HG03108 (cell line): ENCODE results near the gene USP30.
A peak's percentile ranks its signal among the peaks of the same experiment; 100 is the strongest.
"Not testable (repeated sequence)": the region's sequence is repeated elsewhere in the genome, so short reads cannot be mapped to it uniquely, and the experiment has no call there.

ENCODE experiments used
- ATAC-seq: cut with Tn5 transposase; IDR thresholded peaks from one replicate; pipeline ENCODE4 v1.9.1; 2021; ENCODE audit warnings: moderate library complexity; ENCODE audit not compliant: unreplicated experiment

The USP30 gene

DNA sequence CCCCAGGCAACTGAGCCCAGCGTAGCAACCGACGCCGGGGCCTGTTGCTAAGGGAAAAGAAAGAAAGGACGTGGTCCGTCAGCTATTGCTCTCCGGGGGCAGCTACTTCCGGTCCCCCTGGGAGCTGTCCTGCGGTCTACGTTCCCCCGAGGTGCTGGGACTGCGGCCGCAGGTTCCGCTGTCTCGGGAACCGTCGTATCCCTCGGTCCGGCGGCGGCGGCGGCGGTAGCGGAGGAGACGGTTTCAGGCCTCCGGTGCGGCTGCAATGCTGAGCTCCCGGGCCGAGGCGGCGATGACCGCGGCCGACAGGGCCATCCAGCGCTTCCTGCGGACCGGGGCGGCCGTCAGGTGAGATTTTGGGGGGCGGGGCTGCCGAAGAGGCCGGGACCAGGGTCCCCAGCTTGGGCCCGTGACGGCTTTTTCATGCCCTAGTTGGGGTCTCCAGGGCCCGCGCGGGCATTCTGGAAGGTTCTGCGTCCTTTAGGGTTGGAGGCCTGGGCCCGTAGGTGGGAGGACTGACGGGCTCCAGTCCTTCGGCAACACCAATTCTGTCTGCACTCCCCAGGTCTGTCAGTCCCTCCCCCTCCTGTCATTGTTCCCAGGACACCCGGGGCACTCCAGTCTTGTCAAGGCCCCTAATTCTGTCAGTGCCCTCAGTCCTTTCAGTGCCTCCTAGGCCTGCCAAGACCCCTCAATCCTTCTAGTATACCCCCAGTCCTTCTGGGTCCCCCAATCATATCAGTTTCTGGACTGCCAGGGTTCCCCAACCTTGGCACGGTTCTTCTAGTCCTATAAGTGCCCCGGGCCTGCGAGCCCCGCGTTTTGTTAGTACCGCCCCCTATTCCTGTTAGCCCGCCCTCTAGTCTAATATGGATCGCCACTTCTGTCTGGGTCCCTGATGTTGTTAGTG lies at the start of gene USP30:
USP30 (plus strand) TSS at position 163 of the 910 bp plus-strand sequence; CDS start at position 266, 103 bp downstream.
- peak; percentile 77 for ATAC-seq

DNA sequence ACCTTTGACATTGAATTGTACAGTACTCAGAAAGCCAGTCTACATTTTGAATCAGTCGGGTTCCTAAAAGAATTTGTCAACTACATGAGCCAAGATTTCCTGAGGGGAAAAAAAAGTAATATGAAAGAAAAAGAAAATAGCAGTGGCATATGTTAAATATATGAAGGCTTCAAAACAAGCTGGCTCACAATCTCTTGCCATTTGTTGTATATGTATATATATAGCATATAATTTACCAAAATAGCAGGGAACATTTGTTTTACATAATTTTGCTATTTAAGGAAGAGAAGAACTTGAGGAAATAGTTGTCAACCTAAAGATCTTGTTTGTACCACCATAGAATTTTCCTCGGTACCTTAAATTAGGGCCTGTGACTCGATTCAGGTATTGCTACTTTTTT lies 48.4 kb upstream of the USP30 start:
- no peak for ATAC-seq

GRCh38 chr12:109009766-109010165 lies 42.6 kb upstream of the USP30 start:
- ATAC-seq: no peak

DNA sequence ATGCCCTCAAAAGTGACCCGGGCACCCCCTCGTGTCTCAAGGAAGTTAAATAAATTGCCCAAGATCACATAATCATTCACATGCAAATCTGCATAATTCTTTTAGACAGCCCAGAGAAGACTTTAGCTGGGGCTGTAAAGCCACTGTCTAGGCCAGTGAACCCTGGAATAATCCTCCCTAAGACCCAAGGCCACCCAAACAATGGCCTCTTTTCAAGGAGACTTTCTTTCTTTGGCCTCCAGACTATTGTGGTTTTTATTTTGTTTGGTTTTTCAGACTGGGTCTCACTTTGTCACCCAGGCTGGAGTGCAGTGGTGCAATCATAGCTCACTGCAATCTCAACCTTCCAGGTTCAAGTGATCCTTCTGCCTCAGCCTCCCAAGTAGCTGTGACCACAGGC lies 42.1 kb upstream of the USP30 start:
- no peak for ATAC-seq

DNA sequence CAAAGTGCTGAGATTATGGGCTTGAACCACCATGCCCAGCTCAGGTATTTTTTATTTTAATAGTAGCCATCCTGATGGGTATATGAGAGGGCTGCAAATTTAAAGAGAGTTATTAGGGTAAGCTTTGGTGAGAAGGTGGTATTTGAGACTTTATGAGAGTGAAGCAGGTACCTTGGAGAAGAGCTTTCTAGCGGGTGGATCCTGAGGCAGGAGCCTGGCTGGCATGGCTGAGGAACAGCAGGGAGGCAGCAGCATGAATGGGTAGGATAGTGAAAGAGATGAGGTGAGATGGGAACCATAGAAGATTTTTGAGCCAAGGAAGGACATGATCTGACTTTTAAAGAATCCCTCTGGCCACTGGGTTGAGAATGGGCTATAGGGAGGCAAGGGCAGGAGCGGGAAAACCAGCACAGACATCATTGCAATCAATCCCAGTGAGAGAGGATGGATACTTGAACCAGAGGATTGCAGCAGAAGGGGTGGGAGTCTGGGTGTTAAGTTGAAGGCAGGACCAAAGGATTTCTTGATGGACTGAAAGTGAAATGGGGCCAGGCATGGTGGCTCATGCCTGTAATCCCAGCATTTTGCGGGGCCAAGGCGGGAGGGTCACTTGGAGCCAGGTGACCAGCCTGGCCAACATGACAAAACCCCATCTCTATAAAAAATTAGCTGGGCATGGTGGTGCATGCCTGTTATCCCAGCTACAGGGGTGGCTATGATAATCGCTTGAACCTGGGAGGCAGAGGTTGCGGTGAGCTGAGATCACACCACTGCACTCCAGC lies 37.2 kb upstream of the USP30 start:
- no peak for ATAC-seq

DNA sequence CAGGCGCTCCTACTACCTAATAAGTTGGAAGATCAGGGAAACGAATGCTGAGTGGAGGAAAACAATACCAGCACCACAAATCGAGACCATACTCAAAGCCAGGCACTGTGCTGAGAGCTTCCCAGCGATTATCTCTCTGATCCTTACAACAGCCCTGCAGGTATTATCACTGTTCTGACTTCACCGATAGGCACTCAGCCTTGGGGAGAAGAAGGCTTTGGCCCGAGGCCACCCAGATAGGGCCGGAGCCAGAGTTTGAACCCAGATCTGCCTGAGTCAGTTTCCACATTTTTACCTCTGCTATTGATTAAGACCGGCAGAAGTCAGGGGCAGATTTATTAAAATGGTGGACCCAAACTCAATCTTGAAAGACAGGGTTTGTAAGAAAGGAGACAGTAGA lies 36.4 kb upstream of the USP30 start:
- ATAC-seq: no peak

DNA sequence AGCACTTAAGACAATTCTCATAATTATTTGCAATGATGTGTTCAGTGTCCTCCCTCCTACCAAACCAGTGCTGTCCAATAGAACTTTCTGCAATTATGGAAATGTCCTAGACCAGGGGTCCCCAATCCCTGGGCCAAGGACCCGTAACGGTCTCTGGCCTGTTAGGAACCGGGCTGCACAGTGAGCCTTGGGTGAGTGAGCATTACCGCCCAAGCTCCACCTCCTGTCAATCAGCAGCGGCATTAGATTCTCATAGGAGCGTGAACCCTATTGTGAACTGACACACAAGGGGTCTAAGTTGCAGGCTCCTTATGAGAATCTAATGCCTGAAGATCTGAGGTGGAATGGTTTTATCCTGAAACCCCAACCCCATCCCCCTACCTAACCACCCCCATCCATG lies 35.4 kb upstream of the USP30 start:
- ATAC-seq: no peak

GRCh38 chr12:109018296-109018695 lies 34.1 kb upstream of the USP30 start:
- ATAC-seq: no peak

- ATAC-seq: no peak
Observed at GRCh38 chr12:109020146-109020795, 32.1 kb upstream of the USP30 start.

- ATAC-seq: no peak
Observed at GRCh38 chr12:109020796-109021380, 31.5 kb upstream of the USP30 start, which contains the start of gene SVOP. Gene SVOP (minus strand): TSS chr12:109021068. CDS start chr12:109020868, 200 bp downstream.

DNA sequence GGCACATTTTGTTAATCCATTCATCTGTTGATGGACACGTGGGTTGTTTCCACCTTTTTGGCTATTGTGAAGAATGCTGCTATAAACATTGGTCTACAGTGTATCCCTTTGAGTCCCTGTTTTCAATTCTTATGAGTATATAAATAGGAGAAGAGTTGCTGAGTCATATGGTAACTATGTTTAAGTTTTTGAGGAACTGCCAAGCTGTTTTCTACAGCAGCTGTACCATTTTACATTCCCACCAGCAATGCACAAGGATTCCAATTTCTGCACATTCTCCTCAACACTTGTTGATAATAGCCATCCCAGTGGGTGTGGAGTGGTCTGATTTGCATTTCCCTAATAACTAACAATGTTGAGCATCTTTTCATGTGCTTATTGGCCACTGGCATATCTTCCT lies 24.6 kb upstream of the USP30 start:
- ATAC-seq: no peak

GRCh38 chr12:109028624-109029023 lies 23.8 kb upstream of the USP30 start:
- ATAC-seq: not testable (repeated sequence)

GRCh38 chr12:109029411-109029810 lies 23.0 kb upstream of the USP30 start:
- no peak for ATAC-seq

DNA sequence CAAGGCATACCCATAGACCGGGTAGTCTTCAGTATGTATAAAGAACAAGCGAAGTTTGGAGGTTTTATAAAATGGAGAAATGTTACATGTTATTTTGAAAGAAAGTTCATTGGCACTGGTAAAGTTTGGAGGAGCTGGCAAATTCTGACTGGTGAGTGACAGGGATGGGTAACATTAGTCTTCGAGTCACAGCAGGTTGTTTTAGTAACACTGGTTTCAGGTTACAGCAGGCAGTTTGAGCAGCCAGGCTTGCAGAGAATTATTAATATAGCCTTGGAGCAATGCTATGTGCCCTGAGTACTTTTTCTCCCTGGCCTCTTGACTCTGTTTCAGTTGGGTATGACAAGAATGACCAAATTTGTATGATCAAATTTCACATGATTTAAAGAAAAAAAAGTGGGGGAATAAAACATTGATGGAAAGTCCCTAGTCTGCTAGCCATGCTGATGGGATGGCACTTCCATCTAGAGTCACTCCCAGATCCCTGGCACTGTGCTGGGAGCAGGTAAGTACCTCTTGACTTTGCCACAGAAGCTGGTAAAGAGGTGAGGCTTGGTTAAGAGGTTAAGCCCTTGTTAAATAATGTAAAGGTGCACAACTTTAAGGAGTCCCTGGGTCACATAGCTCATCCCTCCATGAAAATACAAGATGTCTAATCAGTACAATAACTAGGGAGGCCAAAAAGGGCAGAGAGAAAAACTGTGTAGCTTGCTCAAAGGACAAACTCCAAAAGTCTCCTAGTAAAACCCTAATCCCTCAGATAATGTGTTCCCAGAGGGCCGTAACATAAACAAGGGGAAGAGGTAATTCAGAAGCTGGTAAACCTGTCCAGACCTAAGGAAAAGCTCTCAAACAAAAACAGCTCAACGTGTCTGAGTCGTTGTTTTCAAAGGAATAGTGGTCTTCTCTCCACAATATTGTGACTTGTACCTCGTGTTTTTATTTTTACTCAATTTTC lies 18.9 kb upstream of the USP30 start:
- no peak for ATAC-seq

DNA sequence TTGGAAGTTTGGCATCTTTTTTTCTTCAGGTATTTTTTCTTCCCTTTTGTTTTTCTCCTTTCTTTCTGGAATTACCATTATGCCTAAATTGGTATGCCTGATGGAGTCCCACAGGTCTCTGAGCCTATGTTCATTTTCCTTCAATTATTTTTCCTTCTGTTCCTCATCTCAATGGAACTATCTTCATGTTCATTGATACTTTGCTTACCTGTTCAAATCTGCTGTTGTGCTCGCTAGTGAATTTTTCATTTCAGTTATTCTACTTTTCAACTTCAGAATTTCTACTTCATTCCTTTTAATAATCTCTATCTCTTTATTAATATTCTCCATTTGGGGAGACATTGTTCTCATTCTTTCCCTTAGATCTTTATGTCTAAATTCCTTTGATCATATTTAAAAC lies 15.4 kb upstream of the USP30 start:
- no peak for ATAC-seq

DNA sequence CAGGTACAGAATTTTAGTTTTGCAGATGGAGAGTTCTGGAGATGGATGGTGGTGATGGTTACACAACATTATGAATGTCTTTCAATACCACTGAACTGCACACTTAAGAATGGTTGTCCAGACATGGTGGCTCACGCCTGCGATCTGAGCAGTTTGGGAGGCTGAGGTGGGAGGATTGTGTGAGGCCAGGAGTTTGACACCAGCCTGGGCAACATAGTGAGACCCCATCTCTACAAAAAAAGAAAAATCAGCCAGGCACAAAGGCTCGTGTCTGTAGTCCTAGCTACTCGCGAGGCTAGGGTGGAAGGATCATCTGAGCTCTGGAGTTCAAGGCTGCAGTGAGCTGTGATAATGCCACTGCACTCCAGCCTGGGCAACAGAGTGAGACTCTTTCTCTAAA lies 8.1 kb upstream of the USP30 start:
- ATAC-seq: no peak

DNA sequence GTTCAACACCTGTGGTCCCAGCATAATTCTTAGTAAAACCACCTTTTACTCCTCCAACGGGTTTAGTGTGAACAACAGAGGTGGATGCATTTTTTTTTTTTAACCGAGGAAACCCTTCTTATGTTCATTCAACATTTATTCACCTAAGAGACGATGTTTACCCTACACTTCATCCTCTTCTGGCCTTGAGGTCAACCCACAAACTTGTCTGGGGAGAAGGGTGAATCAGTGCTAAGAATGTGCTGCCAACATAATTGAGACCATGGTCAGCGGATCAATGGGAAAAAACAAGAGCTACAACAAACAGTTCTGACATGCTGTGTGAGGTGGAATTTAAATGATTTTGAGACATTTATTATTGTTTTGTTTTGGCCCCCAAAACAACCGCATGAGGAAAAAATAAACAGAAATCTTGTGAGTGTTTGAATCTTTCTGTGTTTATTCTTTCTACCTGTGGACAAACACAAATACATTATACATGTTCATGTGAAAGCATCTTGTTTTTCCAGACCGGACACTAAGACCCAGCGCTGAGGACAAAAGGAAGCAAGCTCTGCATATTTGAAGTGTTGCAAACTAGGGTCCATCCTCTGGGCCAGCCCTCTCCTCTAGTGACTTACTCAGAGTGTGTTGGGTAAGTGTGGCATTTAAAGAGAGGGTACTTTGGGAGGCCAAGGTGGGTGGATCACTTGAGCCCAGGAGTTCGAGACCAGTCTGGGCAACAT lies 5.1 kb upstream of the USP30 start:
- ATAC-seq: no peak

GRCh38 chr12:109048706-109049105 lies 3.7 kb upstream of the USP30 start:
- ATAC-seq: not testable (repeated sequence)

DNA sequence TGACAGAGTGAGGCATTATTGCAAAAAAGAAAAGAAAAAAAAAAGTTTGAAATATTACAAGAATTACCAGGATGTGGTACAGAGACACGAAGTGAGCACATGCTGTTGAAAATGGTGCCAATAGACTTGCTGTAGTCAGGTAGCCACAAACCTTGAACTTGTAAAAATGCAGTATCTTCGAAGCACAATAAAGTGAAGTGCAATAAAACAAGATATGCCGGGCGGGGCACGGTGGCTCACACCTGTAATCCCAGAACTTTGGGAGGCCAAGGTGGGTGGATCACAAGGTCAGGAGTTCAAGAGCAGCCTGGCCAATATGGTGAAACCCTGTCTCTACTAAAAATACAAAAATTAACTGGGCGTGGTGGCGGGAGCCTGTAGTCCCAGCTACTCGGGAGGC lies 2.6 kb upstream of the USP30 start:
- not testable (repeated sequence) for ATAC-seq
